GM18505 (cell line): ENCODE measurements around the gene ATP1B3.

Source experiments
- ATAC-seq: cut with Tn5 transposase; IDR thresholded peaks from one replicate; pipeline ENCODE4 v1.9.1; 2021; ENCODE audit not compliant: unreplicated experiment
- POLR2A ChIP-seq: IDR thresholded peaks from 4 replicates; pipeline ENCODE4 v1.6.1; 2011; ENCODE audit warnings: borderline replicate concordance; ENCODE audit not compliant: insufficient read depth, insufficient read length; ENCODE audit errors: extremely low read depth

Gene ATP1B3

GRCh38 chr3:141929341-141929995 is 53.0 kb downstream of the ATP1B3 start:
- no peak for ATAC-seq
- no peak for TF ChIP-seq POLR2A

- TF ChIP-seq POLR2A = no peak
- ATAC-seq = no peak
Measured at GRCh38 chr3:141930801-141931200, 54.4 kb downstream of the ATP1B3 start.

- TF ChIP-seq POLR2A = no peak
- no peak for ATAC-seq
Measured at GRCh38 chr3:141933421-141934300, 57.2 kb downstream of the ATP1B3 start.

GRCh38 chr3:141934354-141934753 is 57.9 kb downstream of the ATP1B3 start:
- no peak for TF ChIP-seq POLR2A
- no peak for ATAC-seq

- TF ChIP-seq POLR2A = no peak
- no peak for ATAC-seq
Measured at GRCh38 chr3:141938011-141938500, 61.6 kb downstream of the ATP1B3 start.

GRCh38 chr3:141939759-141940158 is 63.3 kb downstream of the ATP1B3 start:
- no peak for ATAC-seq
- TF ChIP-seq POLR2A = no peak

- ATAC-seq = no peak
- TF ChIP-seq POLR2A = no peak
Measured at GRCh38 chr3:141940194-141940776, 63.8 kb downstream of the ATP1B3 start.

GRCh38 chr3:141941093-141941492 is 64.7 kb downstream of the ATP1B3 start:
- no peak for TF ChIP-seq POLR2A
- no peak for ATAC-seq

- no peak for TF ChIP-seq POLR2A
- ATAC-seq = no peak
Measured at GRCh38 chr3:141942006-141942405, 65.6 kb downstream of the ATP1B3 start.

- TF ChIP-seq POLR2A = no peak
- ATAC-seq = no peak
Measured at GRCh38 chr3:141945726-141946485, 69.5 kb downstream of the ATP1B3 start.

- ATAC-seq = no peak
- no peak for TF ChIP-seq POLR2A
Measured at GRCh38 chr3:141949399-141949798, 73.0 kb downstream of the ATP1B3 start.

GRCh38 chr3:141949972-141950371 is 73.5 kb downstream of the ATP1B3 start:
- no peak for ATAC-seq
- TF ChIP-seq POLR2A = no peak
